IMR-90 (cell line): ENCODE results near the gene DGKB. TPM values are rescaled to one million over a fixed set of nuclear protein-coding genes. Genes with fewer than 3 reads are reported as not detected.

ENCODE experiments used
- ATAC-seq: fragments of 200-7000 bp; cut with Tn5 transposase; 2 replicates; pipeline ENCODE4 v1.9.1; 2020; ENCODE audit warnings: low read depth, mild to moderate bottlenecking, moderate library complexity
- BruUV-seq: library from RNA; stranded (reverse); fragments of 400-500 nt; replicated peaks from 2 replicates; lab custom pipeline; 2021; lab: Mats Ljungman, UMichigan
- CTCF ChIA-PET: fragments of 300-600 bp; formaldehyde crosslinking; extraction: SDS; loops from one replicate; lab custom pipeline; 2021; ENCODE audit warnings: antibody characterized with exemption; lab: Yijun Ruan, JAX
- POLR2A ChIA-PET: fragments of 300-600 bp; sonication (Branson Sonifier 250); formaldehyde crosslinking; loops from one replicate; lab custom pipeline; 2022; ENCODE audit warnings: antibody characterized with exemption; ENCODE audit not compliant: unreplicated experiment; lab: Charles Lee
- DNase-seq: peaks from one replicate; pipeline ENCODE4 v3.0.0; 2013
- H2AFZ ChIP-seq: replicated peaks from 2 replicates; pipeline ENCODE3; 2013; ENCODE audit warnings: low read length, mild to moderate bottlenecking; ENCODE audit not compliant: poor library complexity
- H2AK5ac ChIP-seq: 2 replicates; pipeline ENCODE4 v1.6.1; 2013; ENCODE audit warnings: low read depth, low read length, inconsistent platforms
- H2AK9ac ChIP-seq: replicated peaks from 2 replicates; pipeline ENCODE3; 2013; ENCODE audit warnings: mild to moderate bottlenecking, low read depth, low read length, moderate library complexity; ENCODE audit not compliant: poor library complexity
- H2BK120ac ChIP-seq: 2 replicates; pipeline ENCODE4 v1.6.1; 2013; ENCODE audit warnings: low read depth, low read length, inconsistent platforms
- H2BK15ac ChIP-seq: 3 replicates; pipeline ENCODE4 v1.6.1; 2013; ENCODE audit warnings: low read depth, low read length, inconsistent platforms
- H2BK20ac ChIP-seq: 2 replicates; pipeline ENCODE4 v1.6.1; 2013; ENCODE audit warnings: low read depth, mild to moderate bottlenecking, inconsistent platforms, low read length, moderate library complexity
- H2BK5ac ChIP-seq: 2 replicates; pipeline ENCODE4 v1.6.1; 2013; ENCODE audit warnings: mild to moderate bottlenecking, low read depth, low read length, inconsistent platforms; ENCODE audit not compliant: poor library complexity, severe bottlenecking
- H3K14ac ChIP-seq: replicated peaks from 2 replicates; pipeline ENCODE4 v1.6.1; 2013; ENCODE audit warnings: low read depth, low read length, inconsistent platforms
- H3K18ac ChIP-seq: 2 replicates; pipeline ENCODE4 v1.6.1; 2013; ENCODE audit warnings: low read depth, low read length, control low read depth
- H3K23ac ChIP-seq: 2 replicates; pipeline ENCODE4 v1.6.1; 2013; ENCODE audit warnings: low read depth, low read length, inconsistent platforms
- H3K27ac ChIP-seq: 2 replicates; pipeline ENCODE4 v1.5.1; 2013; ENCODE audit warnings: mild to moderate bottlenecking, control low read depth, low read length; ENCODE audit not compliant: insufficient read depth
- H3K27me3 ChIP-seq: 2 replicates; pipeline ENCODE4 v1.6.1; 2013; ENCODE audit warnings: low read length; ENCODE audit not compliant: control insufficient read depth, insufficient read depth
- H3K36me3 ChIP-seq: 2 replicates; pipeline ENCODE4 v1.6.1; 2013; ENCODE audit warnings: low read length, mixed read lengths; ENCODE audit not compliant: control insufficient read depth, insufficient read depth
- H3K4ac ChIP-seq: 2 replicates; pipeline ENCODE4 v1.6.1; 2013; ENCODE audit warnings: low read depth, low read length, inconsistent platforms
- H3K4me1 ChIP-seq: 2 replicates; pipeline ENCODE4 v1.6.1; 2013; ENCODE audit warnings: low read length, mixed read lengths; ENCODE audit not compliant: control insufficient read depth, insufficient read depth
- H3K4me2 ChIP-seq: 2 replicates; pipeline ENCODE4 v1.6.1; 2013; ENCODE audit warnings: low read depth, mild to moderate bottlenecking, control low read depth, low read length, moderate library complexity
- H3K4me3 ChIP-seq: 2 replicates; pipeline ENCODE4 v1.5.1; 2013; ENCODE audit warnings: low read depth, mild to moderate bottlenecking, control low read depth, low read length, moderate library complexity; ENCODE audit not compliant: insufficient read depth
- H3K56ac ChIP-seq: 2 replicates; pipeline ENCODE4 v1.6.1; 2013; ENCODE audit warnings: low read length, inconsistent platforms; ENCODE audit not compliant: insufficient read depth; ENCODE audit errors: extremely low read depth
- H3K79me1 ChIP-seq, 2 experiments: 2 replicates each; pipeline ENCODE4 v1.6.1; 2013; ENCODE audit warnings: low read length in 2 of 2, inconsistent platforms in 1 of 2, low read depth in 1 of 2
- H3K9ac ChIP-seq: 2 replicates; pipeline ENCODE4 v1.6.1; 2013; ENCODE audit warnings: low read depth, low read length, control low read depth
- H3K9me1 ChIP-seq: 2 replicates; pipeline ENCODE4 v1.6.1; 2013; ENCODE audit warnings: low read length, inconsistent platforms; ENCODE audit not compliant: insufficient read depth
- H3K9me3 ChIP-seq: 2 replicates; pipeline ENCODE4 v1.6.1; 2013; ENCODE audit warnings: low read length; ENCODE audit not compliant: control insufficient read depth, insufficient read depth
- H4K20me1 ChIP-seq: 2 replicates; pipeline ENCODE4 v1.6.1; 2013; ENCODE audit warnings: low read length, inconsistent platforms; ENCODE audit not compliant: insufficient read depth
- H4K5ac ChIP-seq: 2 replicates; pipeline ENCODE4 v1.6.1; 2013; ENCODE audit warnings: mild to moderate bottlenecking, low read depth, low read length, control low read depth
- H4K8ac ChIP-seq, 2 experiments: 2 replicates each; pipeline ENCODE4 v1.6.1; 2013; ENCODE audit warnings: low read depth in 2 of 2, low read length in 2 of 2, control low read depth in 1 of 2, inconsistent platforms in 1 of 2
- H4K91ac ChIP-seq: 2 replicates; pipeline ENCODE4 v1.6.1; 2013; ENCODE audit warnings: low read depth, low read length, inconsistent platforms; ENCODE audit not compliant: insufficient read depth
- NFE2L2 ChIP-seq: fragments of 150-350 bp; IDR thresholded peaks from 2 replicates; pipeline ENCODE4 v1.6.1; 2016; ENCODE audit warnings: low read depth, mild to moderate bottlenecking, low read length
- POLR2A ChIP-seq: IDR thresholded peaks from 2 replicates; pipeline ENCODE4 v1.6.1; 2012; ENCODE audit warnings: mild to moderate bottlenecking, low read depth, low read length
- WGBS, 2 experiments: methylation state at CpG; one replicate each; pipeline versions ENCODE4 v1.1.5 to v1.1.7; 2013; ENCODE audit warnings: missing lambda C conversion rate in 2 of 2; ENCODE audit not compliant: insufficient read length in 1 of 2; ENCODE audit errors: extremely low coverage in 2 of 2; 5-methylcytosine and 5-hydroxymethylcytosine counted together
- dilution Hi-C: fragments of 300-500 bp; cut with HindIII; formaldehyde crosslinking; loops from one replicate; pipeline ENCODE4 v1.14.3; 2018; ENCODE audit warnings: low sequenced_read_pairs; ENCODE audit not compliant: unreplicated experiment
- in situ Hi-C: fragments of 300-500 bp; cut with MboI; formaldehyde crosslinking; loops from 3 replicates; pipeline ENCODE4 v1.14.3; 2019; ENCODE audit warnings: low sequenced_read_pairs, inconsistent platforms, mixed read lengths
- intact Hi-C: fragments of 100-400 bp; cut with micrococcal nuclease; formaldehyde crosslinking; loops from 2 replicates; pipeline ENCODE4 v1.10.0; 2022
- polyA plus RNA-seq, 3 experiments: library from polyadenylated mRNA; depleted of rRNA; stranded (reverse); fragments of >200 nt; gene quantifications; 2 replicates each; pipeline ENCODE4 v1.2.3, GENCODE V29; 2012; ENCODE audit warnings: low replicate concordance in 1 of 3
- total RNA-seq: library from RNA; depleted of rRNA; stranded (reverse); fragments of >200 nt; gene quantifications from 2 replicates; pipeline ENCODE4 v1.2.3, GENCODE V29; 2012
- TF ChIP-seq, protein P1 (sequence below): fragments of 150-350 bp; IDR thresholded peaks from 2 replicates; pipeline ENCODE4 v1.6.1; 2017; ENCODE audit warnings: mild to moderate bottlenecking, antibody characterized with exemption, low read length, low read depth

DGKB gene
- total and polyA plus RNA-seq, 2 of the 4 experiments (the other 2 are of a cell fraction): not detected

GRCh38 chr7:14767716-14768425 lies 134.7 kb downstream of the DGKB start:
- Histone ChIP-seq H3K56ac (no peak overlapping the region), H2BK15ac (no peak overlapping the region), H3K79me1 (no peaks in the 10 kb centered on the region), H3K9me1 (no peaks in the 10 kb centered on the region), H3K36me3 (no peaks in the 10 kb centered on the region), H2AFZ (no peak overlapping the region), H3K4me3 (no peak overlapping the region), H3K27ac (no peak overlapping the region), H4K5ac (no peak overlapping the region), H3K14ac (no peak overlapping the region), H3K9ac (no peak overlapping the region), H4K8ac (no peak overlapping the region), H2AK5ac (no peak overlapping the region), H2AK9ac (no peak overlapping the region), H2BK120ac (no peak overlapping the region), H3K23ac (no peak overlapping the region), H2BK5ac (no peak overlapping the region), H3K27me3 (no peaks in the 10 kb centered on the region), H3K4ac (no peak overlapping the region), H2BK20ac (no peak overlapping the region), H3K9me3 (no peaks in the 10 kb centered on the region), H3K18ac (no peak overlapping the region), H4K20me1 (no peaks in the 10 kb centered on the region), H3K4me1 (no peaks in the 10 kb centered on the region), H3K4me2 (no peak overlapping the region), H4K91ac (no peak overlapping the region)
- BruUV-seq: no TSS peak
- POLR2A ChIA-PET: no interaction called here
- no CpG with 5 or more reads among the region's 2 CpGs for WGBS, 2 experiments
- in situ Hi-C loops: no loop called here
- intact Hi-C loops: no loop called here
- ATAC-seq: no peak
- TF ChIP-seq NFE2L2 (no peak), POLR2A (no peak)
- TF ChIP-seq, protein P1, sequence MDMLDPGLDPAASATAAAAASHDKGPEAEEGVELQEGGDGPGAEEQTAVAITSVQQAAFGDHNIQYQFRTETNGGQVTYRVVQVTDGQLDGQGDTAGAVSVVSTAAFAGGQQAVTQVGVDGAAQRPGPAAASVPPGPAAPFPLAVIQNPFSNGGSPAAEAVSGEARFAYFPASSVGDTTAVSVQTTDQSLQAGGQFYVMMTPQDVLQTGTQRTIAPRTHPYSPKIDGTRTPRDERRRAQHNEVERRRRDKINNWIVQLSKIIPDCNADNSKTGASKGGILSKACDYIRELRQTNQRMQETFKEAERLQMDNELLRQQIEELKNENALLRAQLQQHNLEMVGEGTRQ: no peak
- CTCF ChIA-PET: no interaction called here
- dilution Hi-C loops: no loop called here
- no peak for DNase-seq
